Activated CD8-positive, alpha-beta T cell treated with anti-CD3 and anti-CD28 coated beads for 36 hours (primary cell): ENCODE measurements around the gene SLAIN2. TPM values are rescaled to one million over a fixed set of nuclear protein-coding genes. Genes with fewer than 3 reads are reported as not detected.
A peak's percentile ranks its signal among the peaks of the same experiment; 100 is the strongest.

Experiments
- ATAC-seq: fragments of 200-7000 bp; cut with Tn5 transposase; one replicate; pipeline ENCODE4 v1.10.0; 2021; ENCODE audit warnings: mild to moderate bottlenecking, moderate library complexity
- CTCF ChIA-PET: fragments of 350-600 bp; sonication (Branson Sonifier 250); formaldehyde crosslinking; loops from one replicate; lab custom pipeline; 2021; ENCODE audit warnings: antibody characterized with exemption; lab: Charles Lee
- POLR2A ChIA-PET: fragments of 350-600 bp; sonication (Branson Sonifier 250); formaldehyde crosslinking; loops from one replicate; lab custom pipeline; 2021; ENCODE audit warnings: antibody characterized with exemption; lab: Charles Lee
- DNase-seq: peaks from one replicate; pipeline ENCODE4 v3.0.0-alpha.2; 2020
- H3K27ac Mint-ChIP-seq: one replicate; pipeline ENCODE4 v1.8.0; 2021; ENCODE audit warnings: mild to moderate bottlenecking, mixed read lengths
- H3K27me3 Mint-ChIP-seq: one replicate; pipeline ENCODE4 v1.8.0; 2021; ENCODE audit warnings: mixed read lengths
- H3K36me3 Mint-ChIP-seq: one replicate; pipeline ENCODE4 v1.8.0; 2021; ENCODE audit warnings: low read depth, mixed read lengths
- H3K4me1 Mint-ChIP-seq: one replicate; pipeline ENCODE4 v1.8.0; 2021; ENCODE audit warnings: low read depth, mixed read lengths
- H3K4me3 Mint-ChIP-seq: one replicate; pipeline ENCODE4 v1.8.0; 2021; ENCODE audit warnings: mild to moderate bottlenecking, moderate library complexity, mixed read lengths
- H3K9me3 Mint-ChIP-seq: one replicate; pipeline ENCODE4 v1.8.0; 2021; ENCODE audit warnings: mixed read lengths
- CTCF ChIP-seq: fragments of 200-600 bp; IDR thresholded peaks from one replicate; pipeline ENCODE4 v1.8.0; 2022; ENCODE audit warnings: antibody characterized with exemption, mild to moderate bottlenecking
- intact Hi-C: fragments of 100-400 bp; cut with micrococcal nuclease; formaldehyde crosslinking; loops from one replicate; pipeline ENCODE4 v1.10.0; 2022
- total RNA-seq, 2 experiments: library from RNA; stranded (reverse); gene quantifications; one replicate each; pipeline ENCODE4 v1.2.3, GENCODE V29; 2021

SLAIN2 gene
- total RNA-seq, 2 experiments from 2014 or later = 48.6 to 53.2 TPM

GRCh38 chr4:48370260-48371134, 29.2 kb downstream of the SLAIN2 start:
- ATAC-seq = no peak
- no peak for TF ChIP-seq CTCF
- peaks cover 35% of the 10 kb centered on the region for H3K4me1 Mint-ChIP-seq
- H3K36me3 Mint-ChIP-seq = peaks cover 3% of the 10 kb centered on the region
- H3K27me3 Mint-ChIP-seq = no peaks in the 10 kb centered on the region
- intact Hi-C loops = no loop called here
- no peak overlapping the region for H3K4me3 Mint-ChIP-seq
- POLR2A ChIA-PET = interaction anchor here (0.9 kb wide), 1 partner anchor 28 kb away, joined by 3 read pairs; no protein-coding TSS in a partner anchor
- H3K9me3 Mint-ChIP-seq = no peaks in the 10 kb centered on the region
- H3K27ac Mint-ChIP-seq = peak overlapping the region; percentile 50
- DNase-seq = no peak
- CTCF ChIA-PET = interaction anchor here (1.1 to 1.5 kb wide), 2 partner anchors 25 to 28 kb away, joined by 3 to 4 read pairs; no protein-coding TSS in a partner anchor

- Mint-ChIP-seq H3K27me3 (no peaks in the 10 kb centered on the region), H3K4me1 (peaks cover 22% of the 10 kb centered on the region), H3K9me3 (no peaks in the 10 kb centered on the region), H3K36me3 (peaks cover 7% of the 10 kb centered on the region), H3K4me3 (no peak overlapping the region), H3K27ac (no peak overlapping the region)
- ChIA-PET CTCF (interaction anchor here (1.2 kb wide), 1 partner anchor 11 kb away, joined by 4 read pairs; no protein-coding TSS in a partner anchor), POLR2A (no interaction called here)
- intact Hi-C loops = no loop called here
- ATAC-seq = no peak
- no peak for TF ChIP-seq CTCF
- no peak for DNase-seq
Measured at GRCh38 chr4:48372272-48372671, 30.9 kb downstream of the SLAIN2 start.

GRCh38 chr4:48375651-48376304, 34.4 kb downstream of the SLAIN2 start:
- intact Hi-C loops = no loop called here
- no peak for ATAC-seq

GRCh38 chr4:48379587-48380180, 38.4 kb downstream of the SLAIN2 start:
- TF ChIP-seq CTCF = no peak
- DNase-seq (no peak), ATAC-seq (no peak)
- ChIA-PET POLR2A (no interaction called here), CTCF (no interaction called here)
- intact Hi-C loops = no loop called here
- Mint-ChIP-seq H3K36me3 (peaks cover 22% of the 10 kb centered on the region), H3K27me3 (no peaks in the 10 kb centered on the region), H3K4me1 (no peaks in the 10 kb centered on the region), H3K4me3 (no peak overlapping the region), H3K9me3 (no peaks in the 10 kb centered on the region), H3K27ac (no peak overlapping the region)

More at GRCh38 chr4:48375651-48376304, 34.4 kb downstream of the SLAIN2 start:
- no peaks in the 10 kb centered on the region for H3K9me3 Mint-ChIP-seq
- TF ChIP-seq CTCF = no peak
- peaks cover 14% of the 10 kb centered on the region for H3K36me3 Mint-ChIP-seq
- DNase-seq = no peak
- CTCF ChIA-PET = no interaction called here
- H3K27me3 Mint-ChIP-seq = no peaks in the 10 kb centered on the region
- H3K4me1 Mint-ChIP-seq = peaks cover under 1% of the 10 kb centered on the region
- no peak overlapping the region for H3K4me3 Mint-ChIP-seq
- POLR2A ChIA-PET = no interaction called here
- H3K27ac Mint-ChIP-seq = no peak overlapping the region
